ENCODE measurements around the gene FAM114A1.

The FAM114A1 gene

DNA sequence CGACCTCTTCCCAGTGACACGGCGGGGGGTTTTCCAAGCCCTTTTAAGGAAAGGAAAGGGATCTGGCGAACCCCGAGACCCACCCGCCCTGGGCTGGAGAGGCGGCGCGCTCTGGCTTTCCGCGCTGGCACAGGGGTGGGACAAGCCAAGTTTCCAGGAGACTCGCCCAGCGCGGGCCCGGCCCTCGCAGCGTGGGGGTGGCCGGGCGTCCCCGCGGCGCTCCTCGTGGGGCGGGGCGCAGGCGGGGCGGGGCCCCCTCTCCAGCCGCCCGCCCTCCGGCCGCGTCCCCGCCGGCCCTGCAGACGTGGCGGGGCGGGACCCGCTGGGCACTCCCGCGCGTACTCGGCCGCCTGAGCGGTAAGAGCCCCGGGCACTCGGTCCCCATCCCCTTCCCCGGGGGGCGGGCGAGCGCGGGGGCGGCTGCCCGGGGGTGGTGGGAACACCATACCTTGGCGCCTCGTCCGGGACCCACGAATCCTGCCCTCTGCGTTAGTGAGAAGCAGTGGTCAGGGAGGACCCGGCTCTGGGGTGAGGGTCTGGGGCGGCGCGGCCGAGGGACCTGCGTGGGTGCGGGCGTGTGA, at the start of gene FAM114A1:
TSS of gene FAM114A1 (plus strand) at position 329 of the 581 bp plus-strand sequence. CDS start 10,273 bp downstream, outside the sequence.
- DNase-seq (ENCODE audit: low read depth in 2 of 3, low spot score in 1 of 3) = peak in 1 of 3 donors; percentile 20

DNA sequence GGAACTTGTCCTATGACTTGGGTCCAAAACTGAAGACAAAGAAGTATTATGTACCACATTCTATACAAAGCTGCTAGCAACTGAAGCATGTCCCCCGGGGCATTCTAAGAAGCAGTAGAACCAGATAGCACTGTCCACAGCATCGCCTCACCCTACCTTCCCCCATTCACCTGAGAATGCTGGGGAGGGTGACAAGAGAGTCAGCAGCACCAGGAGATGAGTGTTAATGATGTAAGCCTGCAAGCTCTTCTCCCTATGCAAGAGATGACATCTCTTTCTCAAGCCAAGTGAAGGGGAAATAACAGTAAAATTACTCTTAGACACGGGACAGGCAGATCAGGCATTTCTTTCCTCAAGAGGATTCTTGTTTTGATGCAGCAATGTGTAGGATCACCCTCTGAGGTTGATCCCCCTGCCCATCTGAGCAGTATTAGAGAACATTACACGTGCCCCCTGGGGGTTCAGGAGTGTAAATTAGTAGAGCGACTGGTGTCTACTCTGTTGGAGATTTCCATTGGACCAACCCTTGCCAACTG, 49.1 kb upstream of the FAM114A1 start:
- DNase-seq (ENCODE audit: low read depth in 2 of 3, low spot score in 1 of 3) = no peak

DNA sequence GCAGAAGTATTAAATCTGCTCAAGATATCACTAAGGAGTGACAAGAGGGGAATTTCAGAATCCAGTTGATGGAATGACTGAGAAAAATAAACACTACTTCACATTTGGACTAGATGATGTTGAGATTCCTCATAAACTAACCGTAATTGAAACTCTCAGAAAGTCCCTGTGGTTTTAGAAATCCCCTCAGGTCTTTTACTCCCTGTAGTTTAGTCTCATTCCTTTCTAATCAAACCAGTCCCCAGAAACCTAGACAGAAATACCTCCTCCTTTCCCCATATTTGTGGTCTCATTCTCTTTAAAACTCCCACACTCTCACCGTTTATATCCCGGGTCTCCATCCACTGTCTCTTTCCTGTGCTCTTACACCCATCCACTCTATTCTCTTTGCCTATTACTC, 48.0 kb upstream of the FAM114A1 start:
- no peak for DNase-seq (ENCODE audit: low read depth in 2 of 3, low spot score in 1 of 3)

DNA sequence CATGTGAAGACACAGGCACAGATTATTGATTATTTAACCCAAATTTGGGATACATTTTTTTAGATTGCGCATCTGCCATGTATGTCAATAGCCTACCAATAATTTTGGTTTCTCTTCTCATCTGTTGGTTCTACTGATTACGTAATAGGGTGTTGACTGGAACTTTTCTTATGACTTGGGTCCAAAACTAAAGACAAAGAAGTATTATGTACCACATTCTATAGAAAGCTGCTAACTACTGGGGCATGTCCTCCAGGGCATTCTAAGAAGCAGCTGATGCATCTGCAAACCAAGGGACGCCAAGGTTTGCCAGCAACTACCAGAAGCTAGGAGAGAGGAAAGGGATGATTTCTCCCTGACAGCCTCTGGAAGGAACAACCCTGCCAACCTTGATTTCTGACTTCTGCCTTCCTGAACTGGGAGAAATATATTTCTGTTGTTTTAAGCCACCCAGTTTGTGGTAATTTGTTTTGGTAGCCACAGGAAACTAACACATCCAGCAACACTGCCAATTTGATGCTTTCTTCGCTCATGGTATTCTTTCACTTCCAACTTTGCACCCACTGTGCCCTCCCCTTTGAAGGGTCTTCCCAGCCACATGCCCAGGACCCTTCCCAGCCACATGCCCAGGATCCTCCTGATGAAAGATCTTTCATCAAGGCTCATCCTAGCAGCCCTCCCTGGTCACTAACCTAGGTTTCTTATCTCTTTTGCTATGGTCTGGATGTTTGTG, 47.1 kb upstream of the FAM114A1 start:
- DNase-seq (ENCODE audit: low read depth in 2 of 3, low spot score in 1 of 3) = no peak

DNA sequence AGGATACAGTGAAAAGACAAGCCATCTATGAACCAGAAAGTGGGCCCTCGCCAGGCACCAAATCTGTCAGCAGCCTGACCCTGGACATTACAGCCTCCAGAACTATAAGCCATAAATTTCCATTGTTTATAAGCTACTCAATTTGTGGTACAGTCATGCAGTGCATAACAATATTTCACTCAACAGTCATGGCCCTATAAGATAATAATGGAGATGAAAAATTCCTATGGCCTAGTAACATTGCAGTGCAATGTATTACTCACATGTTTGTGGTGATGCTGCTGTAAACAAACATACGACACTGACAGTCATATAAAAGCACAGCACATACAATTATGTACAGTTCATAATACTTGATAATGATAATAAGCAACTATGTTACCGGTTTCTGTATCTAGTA, 45.9 kb upstream of the FAM114A1 start:
- no peak for DNase-seq (ENCODE audit: low read depth in 2 of 3, low spot score in 1 of 3)

DNA sequence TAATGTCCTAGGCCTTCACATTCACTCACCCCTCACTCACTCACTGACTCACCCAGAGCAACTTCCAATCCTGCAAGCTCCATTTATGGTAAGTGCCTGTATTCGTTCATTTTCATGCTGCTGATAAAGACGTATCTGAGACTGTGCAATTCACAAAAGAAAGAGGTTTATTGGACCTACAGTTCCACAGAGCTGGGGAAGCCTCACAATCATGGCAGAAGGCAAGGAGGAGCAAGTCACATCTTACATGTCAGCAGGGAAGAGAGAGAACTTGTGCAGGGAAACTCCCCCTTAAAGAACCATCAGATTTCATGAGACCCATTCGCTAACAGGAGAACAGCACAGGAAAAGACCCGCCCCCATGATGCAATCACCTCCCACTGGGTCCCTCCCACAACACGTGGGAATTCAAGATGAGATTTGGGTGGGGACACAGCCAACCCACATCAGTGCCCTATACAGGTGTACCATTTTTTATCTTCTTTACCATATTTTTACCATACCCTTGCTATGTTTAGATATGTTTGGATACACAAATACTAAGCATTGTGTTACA, 44.8 kb upstream of the FAM114A1 start:
- no peak for DNase-seq (ENCODE audit: low read depth in 2 of 3, low spot score in 1 of 3)

DNA sequence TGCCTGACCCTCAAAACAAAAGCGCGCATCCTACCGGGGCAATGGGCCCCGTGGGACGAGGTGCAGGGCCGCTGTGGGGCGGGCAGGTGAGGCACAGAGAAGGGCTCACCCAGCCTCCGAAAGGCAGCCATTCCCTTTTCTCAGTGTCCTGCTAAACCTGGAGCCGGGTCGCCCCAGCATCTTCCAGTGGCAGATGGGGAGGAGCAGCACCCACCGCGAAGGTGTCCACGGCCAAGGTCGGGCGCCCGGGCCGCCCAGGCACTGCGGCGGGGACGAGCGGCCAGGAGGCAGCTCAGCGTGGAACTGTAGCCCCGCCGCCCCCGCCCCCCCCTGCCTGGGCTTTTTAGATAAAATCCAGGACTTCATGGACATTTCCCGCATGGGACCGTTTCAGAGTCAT, 43.8 kb upstream of the FAM114A1 start:
- DNase-seq (ENCODE audit: low read depth in 2 of 3, low spot score in 1 of 3) = no peak

DNA sequence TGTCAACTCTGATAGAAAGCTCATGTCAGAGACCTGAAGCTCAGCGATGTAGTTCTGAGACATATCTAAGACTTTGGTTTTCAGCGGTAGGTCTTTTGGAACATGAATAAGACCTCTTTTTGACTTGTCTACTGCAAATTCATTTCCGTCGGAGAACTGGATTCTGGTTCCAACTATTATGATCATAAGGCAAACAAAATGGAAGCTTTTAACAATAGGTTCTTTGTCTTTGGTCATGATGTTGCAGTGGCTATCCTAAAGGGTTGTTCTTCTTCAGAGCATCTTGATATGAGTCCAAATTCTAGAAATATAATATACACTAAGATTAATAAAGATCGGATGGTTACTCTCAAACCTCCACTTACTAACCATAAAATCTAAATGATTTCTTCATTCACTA, 38.4 kb upstream of the FAM114A1 start:
- no peak for DNase-seq (ENCODE audit: low read depth in 2 of 3, low spot score in 1 of 3)

DNA sequence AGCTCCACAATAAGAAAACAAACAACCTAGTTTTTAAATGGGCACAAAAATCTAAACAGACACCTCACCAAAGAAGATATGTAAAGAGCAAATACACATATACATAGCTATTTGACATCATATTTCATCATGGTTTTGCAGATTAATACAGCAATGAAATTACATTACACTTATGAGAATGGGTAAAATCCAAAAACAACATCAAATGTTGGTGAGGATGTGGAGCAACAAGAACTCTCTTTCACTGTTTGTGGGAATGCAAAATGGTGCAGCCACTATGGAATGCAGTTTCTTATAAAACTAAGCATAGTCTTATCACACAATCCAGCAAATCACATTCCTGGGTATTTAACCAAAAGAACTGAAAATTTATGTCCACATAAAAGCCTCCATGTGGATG, 36.0 kb upstream of the FAM114A1 start:
- no peak for DNase-seq (ENCODE audit: low read depth in 2 of 3, low spot score in 1 of 3)

DNA sequence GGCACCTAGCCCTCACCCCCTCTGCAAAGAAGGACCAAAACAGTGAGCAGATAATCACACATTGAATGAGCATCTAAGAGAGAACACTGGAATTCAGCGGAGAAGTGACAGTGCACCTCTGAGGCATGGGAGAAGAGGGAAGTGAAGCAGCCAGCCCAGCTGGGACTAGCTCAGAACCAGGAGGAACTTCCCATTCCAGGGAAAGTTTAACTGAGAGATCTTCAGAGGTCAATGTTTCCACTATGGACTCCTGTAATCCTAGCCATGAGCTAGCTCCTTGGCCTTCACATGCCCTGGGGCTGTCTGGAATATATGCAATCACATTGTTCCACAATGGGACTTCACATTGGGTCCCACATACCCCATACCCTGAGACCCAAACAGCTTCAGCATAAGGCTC, 35.4 kb upstream of the FAM114A1 start:
- no peak for DNase-seq (ENCODE audit: low read depth in 2 of 3, low spot score in 1 of 3)

DNA sequence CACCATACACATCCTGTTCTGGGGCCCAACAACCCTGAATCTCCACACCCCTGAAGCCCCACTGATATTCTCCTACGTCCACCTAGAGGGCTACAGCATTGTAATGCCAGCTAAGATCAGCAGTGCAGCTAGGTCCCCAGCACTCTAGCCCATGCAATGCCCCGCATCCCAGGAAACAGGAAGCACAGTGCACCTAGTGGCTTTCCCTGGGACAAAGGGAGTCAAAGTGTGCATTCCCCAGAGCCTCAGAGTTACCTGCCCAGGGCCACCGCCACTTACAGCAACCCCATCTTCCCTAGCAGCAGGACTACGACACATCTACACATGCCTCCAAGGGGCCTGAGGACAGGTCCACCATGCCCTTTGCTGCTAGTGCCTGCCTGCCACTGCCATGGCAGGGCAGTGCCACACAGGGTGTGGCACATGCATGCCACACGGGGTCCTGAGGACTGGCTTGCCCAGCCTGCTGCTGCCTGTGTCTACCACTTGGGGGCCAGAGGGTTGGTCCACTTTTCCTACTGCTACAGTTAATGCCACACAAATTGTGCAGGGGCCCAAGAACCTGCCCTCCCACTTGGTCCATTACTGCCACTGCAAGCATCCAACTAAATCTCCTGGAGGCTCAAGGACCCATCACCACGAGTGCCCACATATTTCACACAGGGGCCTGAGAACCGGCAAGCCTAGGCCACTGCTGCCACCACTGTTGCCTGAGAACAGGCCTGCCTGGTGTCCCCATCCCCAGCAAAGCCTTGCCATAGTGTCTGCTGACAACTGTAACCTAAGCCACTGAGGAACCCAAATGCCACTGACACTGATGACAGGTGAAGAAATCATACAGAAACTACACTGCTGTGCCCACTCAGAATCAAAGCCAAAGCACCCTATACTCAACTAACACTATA, 34.7 kb upstream of the FAM114A1 start:
- no peak for DNase-seq (ENCODE audit: low read depth in 2 of 3, low spot score in 1 of 3)

DNA sequence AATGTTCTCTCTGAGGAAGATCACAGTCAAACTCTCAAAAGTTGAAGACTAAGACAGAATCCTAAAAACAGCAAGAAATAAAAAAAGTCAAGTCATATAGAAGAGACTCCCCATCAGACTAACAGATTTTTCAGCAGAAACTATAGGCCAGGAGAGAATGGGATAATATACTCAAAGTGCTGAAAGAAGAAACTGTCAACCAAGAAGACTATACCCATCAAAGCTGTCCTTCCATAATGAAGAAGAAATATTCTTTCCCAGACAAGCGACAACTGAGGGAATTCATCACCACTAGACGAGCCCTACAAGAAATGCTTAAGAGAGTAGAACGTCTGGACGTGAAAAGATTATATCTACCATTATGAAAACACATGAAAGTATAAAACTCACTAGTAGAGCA, 33.0 kb upstream of the FAM114A1 start:
- DNase-seq (ENCODE audit: low read depth in 2 of 3, low spot score in 1 of 3) = no peak

DNA sequence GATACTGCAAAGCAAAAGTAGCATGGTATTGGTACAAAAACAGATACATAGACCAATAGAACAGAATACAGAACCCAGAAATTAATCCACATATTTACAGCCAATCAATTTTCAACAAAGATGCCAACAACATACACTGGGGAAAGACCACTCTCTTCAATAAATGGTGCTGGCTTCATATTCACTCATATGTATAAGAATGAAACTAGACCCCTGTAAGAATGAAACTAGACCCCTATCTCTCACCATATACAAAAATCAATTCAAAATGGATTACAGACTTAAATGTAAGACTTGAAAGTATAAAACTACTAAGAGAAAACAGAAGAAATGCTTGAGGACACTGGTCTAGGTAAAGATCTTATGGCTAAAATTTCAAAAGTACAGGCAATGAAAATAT, 30.3 kb upstream of the FAM114A1 start:
- no peak for DNase-seq (ENCODE audit: low read depth in 2 of 3, low spot score in 1 of 3)

DNA sequence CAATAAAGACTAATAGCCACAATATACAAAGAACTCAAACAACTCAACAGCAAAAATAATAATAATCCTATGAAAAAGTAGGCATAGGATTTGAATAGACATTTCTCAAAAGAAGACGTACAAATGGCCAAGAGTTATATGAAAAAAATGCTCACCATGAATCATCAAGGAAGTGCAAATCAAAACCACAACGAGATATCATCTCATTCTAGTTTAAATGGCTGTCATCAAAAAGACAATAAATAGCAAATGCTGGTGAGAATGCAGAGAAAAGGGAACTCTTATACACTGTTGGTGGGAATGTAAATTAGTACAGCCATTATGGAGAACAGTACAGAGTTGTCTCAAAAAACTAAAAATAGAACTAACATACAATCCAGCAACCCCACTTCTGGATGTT, 29.8 kb upstream of the FAM114A1 start:
- no peak for DNase-seq (ENCODE audit: low read depth in 2 of 3, low spot score in 1 of 3)

DNA sequence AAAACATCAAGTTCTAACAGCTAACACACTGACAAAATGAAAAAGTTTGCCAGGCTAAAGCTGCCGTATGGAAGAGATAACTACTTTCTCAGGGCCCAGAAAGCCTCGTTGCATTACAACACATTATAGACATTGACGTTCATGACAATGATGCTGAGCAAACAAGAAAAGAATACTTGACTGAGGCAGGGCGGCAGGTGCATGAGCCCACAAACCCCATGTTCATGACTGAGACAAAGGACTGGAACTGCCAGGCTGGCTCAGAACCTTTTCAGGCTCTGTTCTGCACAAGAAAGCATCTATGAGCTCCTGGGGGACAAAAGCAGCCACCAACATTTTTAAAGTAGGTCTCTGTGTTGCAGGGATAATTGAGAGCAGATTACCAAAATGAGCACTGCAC, 24.6 kb upstream of the FAM114A1 start:
- DNase-seq (ENCODE audit: low read depth in 2 of 3, low spot score in 1 of 3) = no peak

DNA sequence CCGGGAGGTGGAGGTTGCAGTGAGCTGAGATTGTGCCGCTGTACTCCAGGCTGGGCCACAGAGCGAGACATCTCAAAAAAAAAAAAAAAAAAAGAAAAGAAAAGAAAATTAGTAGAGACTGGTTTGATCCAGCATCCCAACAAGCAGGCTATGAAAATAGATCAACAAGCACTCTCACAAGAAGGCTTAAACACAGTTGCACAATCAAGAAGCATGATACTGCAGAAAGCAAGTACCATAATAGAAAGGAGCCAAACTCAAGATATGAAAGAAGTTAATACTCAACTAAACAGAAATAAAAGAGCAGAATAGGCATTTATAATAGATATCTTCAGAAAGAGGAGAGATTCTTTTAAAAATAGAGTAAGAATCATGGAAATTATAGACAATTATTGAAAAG, 21.6 kb upstream of the FAM114A1 start:
- no peak for DNase-seq (ENCODE audit: low read depth in 2 of 3, low spot score in 1 of 3)

DNA sequence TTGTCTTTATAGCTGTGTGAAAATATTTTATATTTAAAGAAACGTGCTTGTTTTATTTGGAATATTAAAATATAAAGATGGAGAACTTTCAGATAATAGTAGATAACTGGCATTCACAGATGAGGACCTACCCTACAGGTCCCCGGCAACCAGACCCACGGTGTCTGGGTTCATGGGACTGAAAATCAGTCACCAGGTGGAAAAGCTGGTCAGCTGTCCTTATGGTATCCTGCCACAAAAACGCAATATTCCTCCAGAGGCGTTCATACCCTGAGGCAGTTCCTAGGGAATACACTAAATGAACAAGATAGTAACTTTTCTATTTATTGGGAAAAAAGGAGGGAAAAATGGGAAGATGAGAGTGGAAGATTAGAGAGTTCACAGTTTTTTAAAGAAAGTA, 12.1 kb upstream of the FAM114A1 start:
- no peak for DNase-seq (ENCODE audit: low read depth in 2 of 3, low spot score in 1 of 3)

DNA sequence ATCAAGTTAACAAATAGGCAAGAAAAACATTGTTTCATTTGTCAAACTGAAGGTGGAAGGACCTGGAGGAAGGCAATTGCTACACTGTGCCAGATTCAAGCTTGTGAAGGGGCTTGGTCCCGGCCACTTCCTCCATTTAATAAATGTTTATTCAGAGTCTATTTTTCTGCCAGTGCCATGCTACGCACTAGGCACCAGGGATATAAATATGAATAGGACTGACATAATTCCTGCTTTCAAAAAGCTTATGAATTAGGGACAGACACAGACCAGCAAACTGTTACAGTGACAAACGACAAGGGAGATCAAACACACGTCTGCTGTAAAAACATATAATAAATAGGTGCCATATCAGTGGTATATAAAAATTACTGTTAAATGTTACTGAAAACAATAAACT, 11.6 kb upstream of the FAM114A1 start:
- no peak for DNase-seq (ENCODE audit: low read depth in 2 of 3, low spot score in 1 of 3)

DNA sequence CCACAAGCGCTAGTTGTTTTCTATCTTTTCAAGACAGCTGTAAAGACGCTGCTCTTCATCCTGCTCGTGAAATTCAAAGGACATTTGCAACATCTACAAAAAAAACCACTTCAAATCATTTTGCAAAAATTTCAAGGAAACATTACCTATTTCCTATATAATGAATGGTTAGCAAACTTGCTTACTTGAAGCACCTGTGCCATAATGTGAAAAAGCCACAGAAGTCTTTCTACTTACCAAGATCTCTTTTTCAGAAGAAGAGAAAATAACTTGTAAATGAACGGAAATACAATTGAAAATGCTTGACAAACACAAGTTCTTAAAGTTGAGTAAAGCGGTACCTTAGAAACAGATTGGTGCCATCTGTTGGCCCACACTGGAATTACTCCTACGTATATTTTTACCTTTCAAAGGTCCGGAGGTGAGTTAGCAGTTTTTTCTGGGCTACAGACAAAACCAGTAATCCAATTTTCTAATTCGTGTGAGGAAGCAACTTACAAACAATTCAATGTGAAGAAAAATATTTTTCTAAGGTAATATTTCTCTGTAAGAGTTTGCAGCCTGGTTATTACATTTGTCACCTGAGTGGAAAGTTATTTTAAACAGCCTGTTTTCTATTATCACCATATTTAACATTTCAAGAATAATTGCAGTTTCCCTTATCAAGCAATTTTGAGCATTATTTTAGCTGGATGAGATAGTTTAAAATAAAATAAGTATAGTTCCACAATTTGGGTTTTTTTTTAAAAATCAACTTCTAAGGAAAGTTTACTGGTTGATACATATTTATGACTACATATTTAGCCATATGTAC, 10.9 kb upstream of the FAM114A1 start, which contains the start of gene TLR6:
TSS of gene TLR6 (minus strand) at position 294 of the 814 bp plus-strand sequence. CDS start 27,344 bp downstream, outside the sequence.
- DNase-seq (ENCODE audit: low read depth in 2 of 3, low spot score in 1 of 3) = peak; percentile 36 to 81 (median 46)

DNA sequence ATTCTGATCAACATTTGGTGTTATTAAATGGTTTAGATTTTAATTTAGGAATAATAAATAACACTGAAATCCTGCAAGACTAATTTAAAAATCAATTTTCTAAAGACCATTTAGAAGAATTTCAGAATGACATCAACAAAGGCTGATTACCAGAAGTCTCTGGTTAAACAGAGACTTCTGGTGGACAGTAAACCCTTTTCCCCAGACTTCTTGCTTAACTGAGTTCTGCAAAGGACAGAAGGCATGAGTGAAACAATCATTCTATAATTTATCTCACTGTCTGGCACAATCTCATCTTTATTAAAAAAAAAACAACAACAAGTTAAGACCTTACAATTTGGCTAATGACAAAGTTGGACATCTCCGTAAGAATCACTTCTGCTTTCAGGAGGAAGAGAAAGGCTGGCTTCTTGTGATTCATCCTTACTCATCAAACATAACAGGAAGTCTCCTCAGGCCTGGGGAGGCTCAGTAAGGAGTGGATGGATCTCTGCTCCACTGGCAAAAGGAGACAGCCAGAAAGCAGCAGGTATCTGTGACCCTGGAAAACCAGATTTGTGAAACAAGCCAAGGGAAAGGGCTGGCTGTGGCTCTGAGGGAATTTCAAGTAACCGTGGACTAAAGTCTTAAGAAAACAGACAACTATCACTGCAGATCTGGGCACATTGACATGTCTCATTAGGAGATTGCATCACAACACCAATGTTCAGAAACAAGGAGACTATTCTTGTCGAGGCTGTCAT, 10.1 kb upstream of the FAM114A1 start:
- DNase-seq (ENCODE audit: low read depth in 2 of 3, low spot score in 1 of 3) = peak in 1 of 3 donors; percentile 34

Data from stimulated activated CD4-positive, alpha-beta T cell treated with anti-CD3 and anti-CD28 coated beads, Interleukin-12 subunit alpha, Interleukin-12 subunit beta, amount 100 ng/mL, for 48 hours (primary cell).